A549 (cell line): Measurements from ENCODE around the gene TMEM126B.

Experiments used
- CHD2 ChIP-seq: fragments of 150-350 bp; IDR thresholded peaks from 2 replicates; pipeline ENCODE4 v1.6.1; 2014; ENCODE audit warnings: low read length; ENCODE audit not compliant: partially characterized antibody
- CTCF ChIP-seq: fragments of >200 bp; sonication (Bioruptor Twin); formaldehyde crosslinking; IDR thresholded peaks from 3 replicates; pipeline ENCODE4 v1.5.1; 2016
- EP300 ChIP-seq, 2 experiments: fragments of >200 bp; sonication (Bioruptor Twin); formaldehyde crosslinking; IDR thresholded peaks; 2 replicates in 1 of 2; 3 replicates in 1 of 2; pipeline ENCODE4 v1.6.1; 2016 to 2017
- NR3C1 ChIP-seq: fragments of >200 bp; sonication (Bioruptor Twin); formaldehyde crosslinking; IDR thresholded peaks from 3 replicates; pipeline ENCODE4 v1.6.1; 2017
- PHF8 ChIP-seq: fragments of 200-600 bp; sonication (generic); IDR thresholded peaks from 2 replicates; pipeline ENCODE4 v1.6.1; 2016; ENCODE audit warnings: low read depth, mild to moderate bottlenecking, antibody characterized with exemption, moderate library complexity, borderline replicate concordance
- POLR2A ChIP-seq: IDR thresholded peaks from 2 replicates; pipeline ENCODE4 v1.6.1; 2012; ENCODE audit warnings: mild to moderate bottlenecking, low read length
- POLR2AphosphoS2 ChIP-seq: conservative IDR thresholded peaks from 2 replicates; pipeline ENCODE4 v1.6.1; 2012; ENCODE audit warnings: low read length, improper control_type of control experiment, inconsistent platforms
- REST ChIP-seq: fragments of 200-600 bp; sonication (generic); IDR thresholded peaks from 2 replicates; pipeline ENCODE4 v1.6.1; 2016; ENCODE audit warnings: antibody characterized with exemption, mild to moderate bottlenecking, moderate library complexity
- SREBF2 ChIP-seq: fragments of 450-650 bp; IDR thresholded peaks from 2 replicates; pipeline ENCODE4 v1.6.1; 2014; ENCODE audit warnings: mild to moderate bottlenecking, moderate library complexity

- TF ChIP-seq POLR2A (no peak), PHF8 (no peak), CTCF (no peak), SREBF2 (no peak), NR3C1 (no peak), POLR2AphosphoS2 (no peak), CHD2 (no peak), EP300 (IDR thresholded peaks at IDR 0.05) (no peak), REST (no peak)
Observed at GRCh38 chr11:85665733-85666132, 37.3 kb downstream of the TMEM126B start.
